ENCODE results near the gene AMACR.
"Not testable (repeated sequence)": the region's sequence is repeated elsewhere in the genome, so short reads cannot be mapped to it uniquely, and the experiment has no call there.

The AMACR gene

DNA sequence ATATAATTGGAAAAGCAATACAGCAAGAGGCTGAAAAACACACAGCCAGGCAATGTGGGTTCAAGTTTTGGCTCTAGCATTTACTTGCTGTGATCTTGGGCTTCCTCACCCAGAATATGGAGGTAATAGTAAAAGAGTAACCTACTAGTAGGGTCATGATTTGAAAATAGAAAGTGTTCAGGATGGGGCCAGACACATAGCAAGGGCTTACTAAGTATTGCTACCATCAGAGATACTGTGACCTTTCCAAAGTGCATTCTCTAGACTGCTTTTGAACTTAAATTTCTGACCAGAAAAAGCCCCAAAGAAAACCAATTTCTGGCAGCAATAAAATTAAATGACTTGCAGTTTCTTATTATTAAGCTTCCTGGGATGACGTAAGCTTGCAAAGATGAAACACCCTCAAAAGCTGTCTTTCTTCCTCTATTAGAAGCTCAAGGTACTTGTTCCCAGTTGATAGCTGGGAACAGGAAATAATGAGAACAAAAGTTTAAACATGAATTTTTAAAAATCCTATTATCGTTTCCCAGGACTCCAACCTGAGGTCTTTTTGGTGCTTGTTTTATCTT is 43.6 kb downstream of the AMACR start:
- no peak for DNase-seq

DNA sequence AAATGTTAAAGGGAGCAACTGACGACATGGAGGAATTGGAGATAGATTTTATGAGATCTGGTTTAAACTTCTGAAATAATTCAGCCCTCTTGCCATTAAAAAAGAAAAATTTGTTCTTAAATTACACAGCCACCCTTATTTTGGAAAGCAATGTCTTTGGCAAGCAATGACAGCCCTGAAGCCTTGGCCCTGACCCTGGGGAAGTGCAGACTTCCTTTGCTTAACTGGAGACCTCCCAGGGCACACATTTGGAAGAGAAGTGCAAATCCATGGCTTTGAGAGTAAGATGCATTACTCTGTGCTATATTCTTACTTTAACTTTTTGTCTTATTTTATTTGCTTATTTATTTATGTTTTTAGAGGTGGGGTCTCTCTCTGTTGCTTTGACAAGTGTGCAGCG is 49.7 kb downstream of the AMACR start:
- DNase-seq = no peak

DNA sequence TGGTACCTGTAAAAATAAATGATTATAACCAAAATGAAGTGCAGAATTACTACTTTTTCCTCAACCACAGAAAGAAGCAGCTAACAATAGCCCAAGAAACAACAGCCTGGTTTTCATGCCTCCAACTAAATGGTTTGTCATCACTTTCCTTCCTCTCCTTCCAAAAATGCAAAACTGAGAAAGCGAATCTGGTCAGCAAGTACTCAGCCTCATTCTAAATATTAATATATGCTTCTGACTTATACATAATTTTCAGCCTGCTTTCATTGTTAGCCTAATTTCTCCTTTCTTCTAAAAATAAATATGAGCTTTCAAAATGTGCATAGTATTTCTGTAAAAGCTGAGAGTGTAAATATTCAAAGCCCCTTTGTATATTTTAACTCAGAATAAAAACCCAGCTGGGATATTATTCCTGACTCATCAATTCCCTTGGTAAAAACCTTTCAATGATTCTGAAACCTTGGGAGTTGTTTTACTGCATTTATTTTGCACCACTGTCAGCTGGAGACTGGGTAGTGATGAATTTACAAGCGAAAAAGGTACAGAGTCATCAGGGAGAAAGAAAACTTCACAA is 50.2 kb downstream of the AMACR start:
- DNase-seq = no peak

DNA sequence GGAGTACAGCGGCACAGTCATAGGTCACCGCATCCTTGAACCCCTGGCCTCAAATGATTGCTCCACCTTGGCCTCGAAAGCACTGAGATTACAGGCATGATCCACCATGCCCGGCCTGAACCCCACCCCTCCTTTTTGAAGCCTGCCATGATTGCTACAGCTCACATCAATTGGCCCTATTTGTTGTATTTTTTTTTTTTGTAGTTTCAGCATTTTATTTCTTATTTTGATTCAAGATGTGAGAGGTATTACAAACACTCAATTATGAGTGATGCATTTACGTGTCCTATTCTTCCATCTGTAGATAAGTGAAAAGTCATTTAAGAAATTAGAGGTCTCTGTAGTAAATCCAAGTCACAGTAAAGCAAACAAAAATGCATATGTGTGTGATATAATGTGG is 55.7 kb downstream of the AMACR start:
- not testable (repeated sequence) for DNase-seq

DNA sequence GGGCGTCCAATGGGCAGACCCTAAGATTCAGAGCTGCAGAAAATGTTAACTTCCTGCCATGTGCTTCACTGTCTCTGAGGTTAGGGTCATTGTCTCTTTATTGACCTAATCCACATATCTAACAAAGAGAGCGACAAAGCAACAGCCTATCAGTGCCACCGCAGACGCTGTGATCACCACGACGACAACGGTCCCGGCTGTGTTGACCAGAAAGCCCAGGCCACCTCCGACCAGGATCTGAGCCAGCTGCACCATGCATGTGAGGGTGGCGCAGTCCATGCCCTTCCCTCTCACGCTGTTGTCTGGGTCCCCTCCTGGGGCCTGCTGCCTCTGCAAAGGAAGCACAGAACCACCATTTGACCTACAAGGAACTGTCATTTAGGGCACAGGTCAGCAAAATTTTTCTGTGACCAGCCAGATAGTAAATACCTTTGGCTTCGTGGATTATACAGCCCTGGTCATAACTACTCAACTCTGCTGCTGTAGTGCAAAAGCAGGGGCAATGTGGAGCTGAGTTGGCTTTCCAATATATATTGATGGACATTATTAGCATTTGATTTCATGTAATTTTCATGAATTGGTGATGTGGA is 63.2 kb downstream of the AMACR start:
- no peak for DNase-seq

DNA sequence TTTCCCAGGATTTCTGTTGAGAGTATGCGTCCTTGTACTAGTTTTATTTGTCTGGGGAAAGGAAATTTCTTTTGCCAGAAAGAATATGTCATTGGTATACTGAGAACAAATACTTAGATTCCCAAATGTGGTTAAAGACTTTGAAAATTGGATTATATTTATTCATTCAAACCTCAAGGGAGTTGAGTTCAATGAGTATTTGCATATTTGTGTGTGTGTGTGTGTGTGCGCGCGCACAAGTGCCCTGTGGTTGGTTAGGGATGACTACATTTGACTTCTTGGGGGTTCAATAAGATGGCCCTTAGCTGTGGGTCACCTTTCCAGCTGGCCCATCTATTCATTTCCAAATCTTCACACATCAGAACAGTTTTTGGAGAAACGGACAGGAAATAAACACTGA is 66.8 kb downstream of the AMACR start:
- no peak for DNase-seq

DNA sequence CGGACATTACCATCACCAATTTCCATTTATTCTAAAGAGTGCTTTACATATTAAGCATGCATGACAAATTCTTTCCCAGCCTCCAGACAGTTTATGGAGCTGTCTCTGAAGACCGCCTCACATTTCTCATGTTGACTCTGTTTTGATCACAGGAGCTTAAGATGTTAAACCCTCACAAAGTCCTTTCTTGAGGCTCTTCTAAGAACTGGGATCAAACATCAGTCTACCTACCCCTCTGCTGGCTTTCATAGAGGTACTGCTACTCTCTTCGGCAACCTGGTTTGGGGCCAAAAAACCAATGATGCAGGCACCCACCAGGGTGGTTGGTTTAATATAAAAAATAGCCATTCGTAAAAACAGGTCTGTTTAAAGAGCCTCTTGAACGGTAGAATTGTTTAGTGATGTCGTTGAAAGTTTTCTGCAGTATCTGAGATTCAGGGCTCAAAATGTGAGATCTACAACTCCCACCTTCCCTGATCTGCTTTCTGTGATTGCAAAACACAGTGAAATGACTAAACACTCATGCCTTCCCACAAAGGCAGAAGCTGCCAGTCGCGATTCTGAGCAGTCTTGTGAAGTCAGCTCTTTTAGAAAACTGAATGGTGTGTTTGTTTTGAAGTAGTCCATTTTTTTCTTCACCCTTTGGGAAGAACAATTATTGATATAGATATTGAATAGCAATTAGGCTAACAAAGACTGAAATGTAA is 68.1 kb downstream of the AMACR start:
- DNase-seq = no peak

DNA sequence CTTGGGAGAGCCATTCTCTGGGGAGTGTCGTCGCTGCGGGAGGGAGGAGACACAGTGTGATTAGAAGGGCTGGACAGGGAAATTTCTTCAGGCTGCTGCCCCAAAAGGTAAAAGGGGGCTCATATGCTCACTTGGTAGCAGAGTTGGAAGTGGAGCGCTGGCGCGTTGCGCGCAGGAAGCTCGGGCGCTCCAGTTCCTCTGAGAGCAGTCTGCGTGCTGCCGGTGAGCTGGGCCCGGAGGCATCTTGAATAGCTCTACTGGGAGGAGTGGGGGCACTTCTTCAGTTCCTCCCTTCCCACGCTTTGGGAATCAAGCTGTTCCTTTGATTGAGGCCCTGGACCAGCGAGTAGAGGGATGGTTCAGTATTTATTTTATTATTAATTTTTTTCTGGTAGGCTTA is 69.0 kb downstream of the AMACR start:
- DNase-seq = no peak

DNA sequence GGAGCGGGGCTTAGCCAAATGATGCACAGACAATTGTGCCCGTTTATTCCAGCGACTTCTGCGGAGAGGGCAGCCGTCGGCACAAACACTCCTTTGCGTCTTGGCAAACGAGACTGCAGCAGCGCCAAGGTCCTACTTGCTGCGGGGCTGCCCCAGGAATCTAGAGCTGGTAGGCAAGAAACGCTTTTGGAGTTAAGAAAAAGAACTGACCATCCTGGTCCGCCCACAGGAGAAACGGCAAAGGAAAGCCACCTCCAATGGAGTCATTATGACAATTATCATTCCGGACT is 69.4 kb downstream of the AMACR start:
- no peak for DNase-seq

DNA sequence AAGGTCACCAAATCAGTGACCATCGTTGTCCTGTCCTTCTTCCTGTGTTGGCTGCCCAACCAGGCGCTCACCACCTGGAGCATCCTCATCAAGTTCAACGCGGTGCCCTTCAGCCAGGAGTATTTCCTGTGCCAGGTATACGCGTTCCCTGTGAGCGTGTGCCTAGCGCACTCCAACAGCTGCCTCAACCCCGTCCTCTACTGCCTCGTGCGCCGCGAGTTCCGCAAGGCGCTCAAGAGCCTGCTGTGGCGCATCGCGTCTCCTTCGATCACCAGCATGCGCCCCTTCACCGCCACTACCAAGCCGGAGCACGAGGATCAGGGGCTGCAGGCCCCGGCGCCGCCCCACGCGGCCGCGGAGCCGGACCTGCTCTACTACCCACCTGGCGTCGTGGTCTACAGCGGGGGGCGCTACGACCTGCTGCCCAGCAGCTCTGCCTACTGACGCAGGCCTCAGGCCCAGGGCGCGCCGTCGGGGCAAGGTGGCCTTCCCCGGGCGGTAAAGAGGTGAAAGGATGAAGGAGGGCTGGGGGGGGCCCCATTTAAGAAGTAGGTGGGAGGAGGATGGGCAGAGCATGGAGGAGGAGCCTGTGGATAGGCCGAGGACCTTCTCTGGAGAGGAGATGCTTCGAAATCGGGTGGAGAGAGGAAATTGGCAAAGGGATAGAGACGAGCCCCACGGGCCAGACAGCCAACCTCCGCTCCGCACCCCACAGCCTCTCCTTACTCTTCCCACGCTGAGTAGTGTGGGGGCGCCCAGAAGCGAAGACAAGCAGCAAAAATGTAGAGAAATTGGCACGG is 69.9 kb downstream of the AMACR start:
- no peak for DNase-seq

DNA sequence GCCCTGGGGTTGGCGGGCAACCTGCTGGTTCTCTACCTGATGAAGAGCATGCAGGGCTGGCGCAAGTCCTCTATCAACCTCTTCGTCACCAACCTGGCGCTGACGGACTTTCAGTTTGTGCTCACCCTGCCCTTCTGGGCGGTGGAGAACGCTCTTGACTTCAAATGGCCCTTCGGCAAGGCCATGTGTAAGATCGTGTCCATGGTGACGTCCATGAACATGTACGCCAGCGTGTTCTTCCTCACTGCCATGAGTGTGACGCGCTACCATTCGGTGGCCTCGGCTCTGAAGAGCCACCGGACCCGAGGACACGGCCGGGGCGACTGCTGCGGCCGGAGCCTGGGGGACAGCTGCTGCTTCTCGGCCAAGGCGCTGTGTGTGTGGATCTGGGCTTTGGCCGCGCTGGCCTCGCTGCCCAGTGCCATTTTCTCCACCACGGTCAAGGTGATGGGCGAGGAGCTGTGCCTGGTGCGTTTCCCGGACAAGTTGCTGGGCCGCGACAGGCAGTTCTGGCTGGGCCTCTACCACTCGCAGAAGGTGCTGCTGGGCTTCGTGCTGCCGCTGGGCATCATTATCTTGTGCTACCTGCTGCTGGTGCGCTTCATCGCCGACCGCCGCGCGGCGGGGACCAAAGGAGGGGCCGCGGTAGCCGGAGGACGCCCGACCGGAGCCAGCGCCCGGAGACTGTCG is 70.7 kb downstream of the AMACR start:
- DNase-seq = no peak

DNA sequence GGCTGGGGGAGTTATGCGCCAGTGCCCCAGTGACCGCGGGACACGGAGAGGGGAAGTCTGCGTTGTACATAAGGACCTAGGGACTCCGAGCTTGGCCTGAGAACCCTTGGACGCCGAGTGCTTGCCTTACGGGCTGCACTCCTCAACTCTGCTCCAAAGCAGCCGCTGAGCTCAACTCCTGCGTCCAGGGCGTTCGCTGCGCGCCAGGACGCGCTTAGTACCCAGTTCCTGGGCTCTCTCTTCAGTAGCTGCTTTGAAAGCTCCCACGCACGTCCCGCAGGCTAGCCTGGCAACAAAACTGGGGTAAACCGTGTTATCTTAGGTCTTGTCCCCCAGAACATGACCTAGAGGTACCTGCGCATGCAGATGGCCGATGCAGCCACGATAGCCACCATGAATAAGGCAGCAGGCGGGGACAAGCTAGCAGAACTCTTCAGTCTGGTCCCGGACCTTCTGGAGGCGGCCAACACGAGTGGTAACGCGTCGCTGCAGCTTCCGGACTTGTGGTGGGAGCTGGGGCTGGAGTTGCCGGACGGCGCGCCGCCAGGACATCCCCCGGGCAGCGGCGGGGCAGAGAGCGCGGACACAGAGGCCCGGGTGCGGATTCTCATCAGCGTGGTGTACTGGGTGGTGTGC is 71.4 kb downstream of the AMACR start, which contains the start of gene RXFP3:
RXFP3 (plus strand) TSS at position 6 of the 636 bp plus-strand sequence; CDS start at position 361, 355 bp downstream.
- no peak for DNase-seq

All from CD4-positive, alpha-beta T cell treated with Interferon alpha-2 for 1 hour (primary cell).